ENCODE measurements around the gene FANCC.

FANCC gene

DNA sequence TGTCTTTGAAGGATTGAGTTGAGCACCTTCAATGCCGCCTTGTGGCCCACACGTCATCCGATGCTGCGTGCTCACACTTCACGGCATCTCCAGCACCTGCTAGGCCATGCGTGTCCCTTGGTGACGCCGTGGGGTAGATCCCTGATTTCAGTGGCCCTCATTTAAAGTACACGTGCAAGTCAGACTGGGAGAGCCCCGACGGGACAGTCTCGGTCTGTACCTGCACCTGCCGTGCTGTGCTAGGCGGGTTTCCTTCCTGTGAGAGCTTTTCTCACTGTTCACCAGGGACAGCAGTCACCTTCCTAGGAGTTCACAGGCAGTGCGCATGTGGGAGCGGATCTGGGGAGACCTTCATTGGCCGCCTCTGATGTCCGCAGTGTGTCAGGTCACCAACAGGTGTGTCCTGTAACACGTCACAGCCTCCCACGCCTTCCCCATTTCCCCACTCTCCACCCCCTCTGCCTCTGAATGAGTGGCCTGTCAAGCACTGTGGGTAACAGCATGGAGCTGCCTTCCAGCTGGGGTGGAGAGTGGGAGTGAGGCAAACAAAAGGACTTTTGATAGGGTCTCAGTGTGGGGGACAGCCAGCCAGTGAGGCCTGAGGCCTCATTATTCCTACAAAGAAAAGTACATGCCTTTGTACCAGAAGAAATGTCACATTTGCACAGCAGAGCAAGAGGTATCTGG, 236.4 kb downstream of the FANCC start:
- DNase-seq = no peak

DNA sequence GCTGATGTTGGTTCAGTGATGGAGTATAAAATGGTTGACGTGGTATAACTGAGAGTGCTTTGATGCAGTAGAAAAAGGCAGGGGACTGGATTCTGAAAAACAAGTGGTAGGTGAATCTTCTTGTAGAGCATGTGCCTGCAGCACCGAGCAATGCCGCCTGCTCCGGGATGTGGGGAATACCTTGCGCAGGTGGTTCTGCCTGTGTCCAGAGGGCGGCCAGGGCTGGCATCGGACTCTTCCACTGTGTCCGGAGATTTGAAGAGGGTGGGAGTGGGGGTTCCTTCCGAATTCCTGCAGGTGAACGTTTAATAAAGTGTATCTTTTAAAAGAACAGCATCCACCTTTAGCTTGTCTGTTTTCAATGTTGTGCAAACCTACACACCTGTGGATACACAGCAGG, 238.0 kb downstream of the FANCC start:
- DNase-seq = no peak

GRCh38 chr9:95078939-95079338, 238.6 kb downstream of the FANCC start:
- no peak for DNase-seq

GRCh38 chr9:95078511-95078910, 239.0 kb downstream of the FANCC start:
- DNase-seq = no peak

DNA sequence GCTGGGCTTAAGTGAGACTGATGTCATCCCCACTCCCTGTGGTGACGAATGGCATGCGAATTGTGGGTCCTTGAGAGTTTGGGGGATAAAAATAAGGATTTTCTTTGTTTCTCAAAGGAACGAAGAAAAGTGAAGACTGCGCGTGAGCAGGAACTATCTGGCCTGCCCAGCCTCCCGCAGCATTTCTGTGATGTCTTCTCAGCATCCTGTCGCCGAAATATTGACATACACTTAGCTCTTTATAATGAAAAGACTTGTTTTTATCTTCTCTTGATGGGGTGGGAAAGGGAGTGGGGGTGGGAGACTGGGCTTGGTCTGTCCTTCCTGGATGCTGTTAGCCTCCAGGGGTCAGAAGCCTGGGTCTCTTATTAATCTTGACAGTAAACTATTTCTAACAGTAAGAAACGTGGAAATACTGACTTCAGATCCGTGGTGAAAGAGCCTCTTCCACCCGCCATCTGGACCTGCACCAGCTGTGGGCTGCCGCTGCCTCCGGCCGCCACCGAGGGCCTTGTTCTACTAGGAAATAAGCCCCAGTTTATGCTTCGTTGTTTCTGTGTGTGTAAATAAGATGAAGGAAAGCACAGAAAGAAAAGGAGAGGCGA, 239.6 kb downstream of the FANCC start:
- DNase-seq = no peak

DNA sequence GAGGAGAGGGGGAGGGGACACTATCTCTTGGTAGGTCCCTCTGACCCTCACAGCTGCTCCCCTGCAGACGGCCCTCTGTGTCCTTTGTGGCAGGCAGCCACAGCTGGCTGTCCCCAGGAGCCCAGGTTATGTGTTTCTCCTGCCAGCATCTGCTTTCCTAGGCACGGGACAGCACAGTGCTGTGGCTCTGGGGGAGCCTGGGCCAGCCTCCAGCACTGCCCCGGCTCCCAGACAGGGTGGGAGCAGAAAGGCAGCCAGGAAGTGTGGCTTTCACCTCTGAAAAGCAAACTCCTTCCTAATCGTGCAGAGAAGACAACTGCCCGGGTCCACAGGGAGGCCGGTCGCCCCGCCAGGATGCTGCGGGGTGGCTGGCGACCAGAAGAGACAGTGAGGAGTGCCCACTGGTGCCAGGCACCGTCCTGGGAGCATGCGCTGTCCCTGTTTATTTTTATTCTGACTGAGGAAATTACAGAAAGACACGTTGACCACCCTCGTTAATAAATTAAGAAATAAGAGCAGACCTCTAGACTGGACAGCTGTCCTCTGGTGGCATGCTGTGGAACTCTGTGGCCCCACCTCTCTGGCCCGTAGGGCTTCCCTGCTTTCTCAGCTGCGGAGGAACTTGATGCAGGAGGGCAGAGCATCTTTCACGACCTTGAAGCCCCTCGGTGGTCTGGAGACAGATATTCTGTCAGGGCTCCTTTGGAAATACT, 240.3 kb downstream of the FANCC start:
- DNase-seq = no peak

- DNase-seq = no peak
Measured at GRCh38 chr9:95076696-95077052, 240.8 kb downstream of the FANCC start.

DNA sequence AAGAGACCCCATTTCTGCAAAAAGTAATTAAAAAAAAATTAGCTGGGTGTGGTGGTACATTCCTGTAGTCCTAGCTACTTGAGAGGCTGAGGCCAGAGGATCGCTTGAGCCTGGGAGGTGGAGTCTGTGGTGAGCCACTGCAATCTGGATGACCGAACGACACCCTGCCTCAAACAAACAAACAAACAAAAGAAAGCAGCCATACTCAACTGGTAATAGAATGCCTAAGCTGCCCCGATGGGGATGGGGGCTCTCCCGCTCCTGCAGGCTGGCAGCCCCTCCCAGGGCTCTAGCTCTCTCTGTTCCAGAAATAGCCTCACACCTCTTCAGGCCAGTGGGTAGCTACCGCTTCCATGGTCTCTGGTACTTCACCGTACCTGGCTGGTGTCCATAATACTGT, 241.8 kb downstream of the FANCC start:
- no peak for DNase-seq

DNA sequence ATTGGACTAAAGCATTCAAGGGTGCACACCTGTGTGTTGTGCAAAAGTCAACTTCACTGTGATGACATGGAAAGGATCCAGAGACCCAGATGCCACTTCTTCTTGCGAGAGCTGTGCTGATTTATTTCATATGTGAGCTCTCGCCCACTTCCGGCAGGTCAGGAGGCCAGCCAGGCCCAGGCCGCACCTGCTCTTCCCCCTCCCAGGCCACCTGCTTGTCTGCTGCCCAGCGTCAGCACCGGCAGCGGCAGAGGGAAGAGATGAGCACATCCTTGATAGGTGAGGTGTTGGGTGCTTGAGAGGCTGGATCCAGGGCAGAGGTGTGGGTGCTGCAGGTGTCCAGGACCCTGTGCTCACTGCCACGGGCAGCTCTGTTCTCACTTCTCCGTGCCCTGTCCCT, 242.9 kb downstream of the FANCC start:
- no peak for DNase-seq

DNA sequence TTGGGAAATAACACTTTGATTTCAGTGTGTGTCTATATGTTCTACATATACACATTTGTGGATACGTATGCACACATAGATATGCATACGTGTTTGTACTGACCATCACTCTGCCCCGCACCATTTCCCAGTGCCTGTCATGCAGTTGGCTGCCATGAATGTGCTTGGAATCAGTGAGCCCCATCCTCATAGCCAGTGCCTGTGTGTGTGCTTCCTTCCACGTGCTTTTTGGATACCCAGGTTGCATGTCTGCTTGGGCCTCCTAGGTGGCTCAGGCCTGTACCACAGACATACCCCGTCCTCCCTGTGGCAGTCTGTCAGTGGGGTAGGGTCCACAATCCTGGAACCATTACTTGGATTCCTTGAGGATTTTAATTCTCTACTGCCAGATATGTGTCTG, 243.6 kb downstream of the FANCC start:
- DNase-seq = no peak

GRCh38 chr9:95073042-95073607, 244.4 kb downstream of the FANCC start:
- DNase-seq = no peak

DNA sequence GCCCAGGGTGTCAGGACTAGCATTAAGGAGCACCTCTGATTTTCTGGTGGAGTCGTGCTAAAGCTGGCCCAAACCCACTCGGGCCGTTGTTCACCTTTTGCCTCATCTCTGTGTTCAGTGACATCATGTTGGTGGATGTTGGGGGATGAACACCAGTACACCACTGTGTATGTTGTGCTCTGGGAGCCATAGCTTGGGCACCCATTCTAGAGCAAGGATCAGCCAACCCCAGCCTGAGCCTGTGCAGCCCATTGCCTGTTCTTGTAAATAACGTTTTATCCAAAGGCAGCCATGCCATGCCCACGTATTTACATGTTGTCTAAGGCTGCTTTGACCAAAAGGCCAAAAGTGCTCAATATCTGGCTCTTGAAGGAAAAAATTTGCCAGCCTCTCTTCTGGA, 245.6 kb downstream of the FANCC start:
- no peak for DNase-seq

- no peak for DNase-seq
Measured at GRCh38 chr9:95071450-95071849, 246.1 kb downstream of the FANCC start.

DNA sequence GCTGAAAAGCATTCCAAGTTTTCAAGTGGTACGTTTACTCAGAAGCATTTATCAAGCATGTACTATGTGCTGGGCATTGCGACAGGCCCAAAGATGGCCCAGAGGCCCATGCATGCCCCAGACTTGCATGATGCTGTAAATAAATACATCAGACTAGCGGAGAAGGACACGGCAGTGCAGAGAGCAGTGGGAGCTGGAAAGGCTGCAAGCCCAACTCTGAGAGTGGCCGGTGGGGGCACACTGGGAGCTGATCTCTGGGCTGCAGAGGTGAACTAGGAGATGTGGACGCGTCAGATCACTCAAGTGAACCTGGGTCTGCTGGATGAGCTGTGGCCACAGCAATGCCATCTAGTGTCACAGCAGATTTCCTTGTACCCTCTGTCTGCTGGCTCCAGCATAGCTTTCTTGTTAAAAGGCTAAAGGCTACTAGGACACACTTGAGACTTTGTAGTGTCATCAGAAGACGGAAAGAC, 246.9 kb downstream of the FANCC start:
- no peak for DNase-seq

- no peak for DNase-seq
Measured at GRCh38 chr9:95067897-95068296, 249.6 kb downstream of the FANCC start.

DNA sequence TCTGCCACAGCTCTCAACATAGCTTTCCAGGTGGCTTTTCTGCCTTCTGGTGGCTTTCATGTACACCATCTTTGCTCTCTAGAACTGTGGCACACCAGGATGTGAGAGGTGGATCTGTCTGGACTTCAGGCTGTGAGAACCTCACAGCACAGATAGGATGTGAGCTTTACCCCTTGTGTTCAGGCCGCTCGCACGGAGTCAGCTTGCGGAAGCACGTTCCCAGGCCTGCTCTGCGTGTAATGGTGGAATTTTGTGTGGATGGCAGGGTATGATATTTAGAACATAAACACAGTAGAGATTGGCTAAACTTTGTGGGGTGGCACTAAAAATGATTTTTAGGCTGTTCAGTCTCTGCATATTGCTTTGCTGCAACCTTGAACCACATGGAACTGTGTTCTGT, 250.5 kb downstream of the FANCC start:
- DNase-seq = no peak

DNA sequence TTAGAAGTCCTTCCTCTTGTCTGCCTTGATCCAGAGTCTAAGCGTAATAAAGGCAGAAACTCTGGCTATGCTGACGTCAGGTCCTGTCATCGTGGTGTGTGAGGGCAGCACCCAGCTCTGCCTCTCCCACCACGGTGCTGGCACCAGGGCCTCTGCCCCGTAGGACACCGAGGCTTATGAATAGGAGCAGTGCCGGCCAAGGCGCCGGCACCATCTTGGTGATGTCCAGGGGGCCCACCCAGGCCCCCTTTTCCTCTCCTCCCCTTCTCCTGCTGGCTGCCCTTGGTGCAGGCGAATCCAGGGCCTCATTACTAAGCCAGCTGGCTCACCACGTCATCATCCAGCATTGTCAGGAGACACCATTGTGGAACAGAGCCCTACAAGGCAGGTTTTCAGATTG, 252.3 kb downstream of the FANCC start:
- DNase-seq = no peak

DNA sequence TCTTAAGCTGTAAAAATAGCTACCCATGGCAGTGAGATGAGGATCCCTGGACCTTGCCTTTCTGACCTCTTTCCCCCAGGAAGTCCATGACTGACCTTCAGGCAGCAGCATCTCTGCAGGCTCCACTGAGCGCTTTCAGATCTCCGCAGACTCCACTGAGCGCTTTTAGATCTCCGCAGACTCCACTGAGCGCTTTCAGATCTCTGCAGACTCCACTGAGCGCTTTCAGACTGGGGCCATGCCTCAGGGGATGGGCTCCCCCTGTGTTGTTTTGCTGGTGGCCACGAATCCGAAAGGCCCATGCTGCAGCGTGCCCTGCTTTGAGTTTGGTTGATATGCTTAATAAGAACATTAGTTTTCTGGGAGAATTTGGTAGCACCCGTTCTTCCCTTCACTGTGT, 254.2 kb downstream of the FANCC start:
- no peak for DNase-seq

DNA sequence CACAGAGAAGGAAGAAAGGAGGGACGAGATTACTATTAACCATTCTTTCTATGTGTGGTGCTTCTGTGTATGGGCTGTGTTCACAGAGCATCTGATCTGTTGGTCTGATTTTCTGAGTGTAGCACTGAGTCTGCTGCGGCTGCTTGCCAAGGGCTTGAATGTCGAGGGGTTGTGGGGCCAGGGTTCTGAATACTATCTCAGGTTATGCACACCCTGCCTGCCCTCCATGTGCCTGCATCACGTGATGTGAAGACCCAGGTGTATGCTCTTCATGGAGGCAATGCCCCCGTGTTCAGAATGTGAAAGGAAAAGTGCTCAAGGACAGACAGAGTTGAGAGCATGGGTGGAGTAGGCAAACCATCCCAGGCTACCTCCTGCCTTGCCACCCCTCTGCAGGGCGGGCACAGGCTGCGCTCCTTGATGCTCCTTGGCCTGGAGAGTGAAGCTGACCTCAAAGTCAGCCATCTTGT, 254.9 kb downstream of the FANCC start:
- no peak for DNase-seq

GRCh38 chr9:95061916-95062595, 255.5 kb downstream of the FANCC start:
- DNase-seq = no peak

GRCh38 chr9:95060916-95061315, 256.6 kb downstream of the FANCC start:
- DNase-seq = no peak

- DNase-seq = no peak
Measured at GRCh38 chr9:95060234-95060633, 257.3 kb downstream of the FANCC start.

DNA sequence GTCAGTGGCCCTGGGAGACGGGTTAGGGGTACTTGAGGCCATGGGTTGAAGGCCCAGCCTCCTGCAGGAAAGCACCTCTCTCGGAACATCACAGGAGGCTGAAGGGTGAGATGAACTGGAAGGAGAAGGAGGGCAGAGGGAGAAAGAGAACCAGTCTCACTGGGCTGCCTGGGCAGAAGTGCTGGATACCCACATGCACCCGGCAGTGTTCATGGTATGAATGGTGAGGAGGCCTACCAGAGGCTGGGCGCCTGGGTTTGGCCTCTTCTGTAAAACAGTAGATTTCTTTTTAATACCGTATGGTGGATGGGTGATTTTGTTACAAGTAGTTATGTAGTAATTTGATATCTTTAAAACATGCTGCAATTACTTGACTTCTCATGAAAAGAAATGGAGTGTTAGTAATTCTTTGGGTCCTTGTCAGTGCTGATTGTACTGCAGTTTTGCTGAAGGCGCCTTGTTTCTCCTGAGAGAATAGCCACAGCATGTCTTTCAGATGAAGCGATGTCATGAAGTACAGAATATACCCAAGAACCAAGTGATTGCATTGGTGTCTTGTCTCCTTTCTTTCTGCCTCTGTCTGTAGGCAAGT, 258.6 kb downstream of the FANCC start:
- DNase-seq = no peak
